Stimulated activated CD8-positive, alpha-beta memory T cell treated with anti-CD3 and anti-CD28 coated beads, Interleukin-2, amount 100 ng/mL, for 1 hour (primary cell): ENCODE data around the gene MLC1.

Experiments used
- DNase-seq, 2 donors: peaks; one replicate each; pipeline ENCODE4 v3.0.0-alpha.2; 2020; ENCODE audit warnings: low read depth in 2 of 2

MLC1 gene

GRCh38 chr22:50085211-50085972, at the start of gene MLC1:
Gene MLC1 (minus strand): TSS chr22:50085426. CDS start chr22:50084902, 524 bp downstream.
- DNase-seq: no peak

GRCh38 chr22:50134481-50134880, 49.3 kb upstream of the MLC1 start:
- DNase-seq: no peak

DNA sequence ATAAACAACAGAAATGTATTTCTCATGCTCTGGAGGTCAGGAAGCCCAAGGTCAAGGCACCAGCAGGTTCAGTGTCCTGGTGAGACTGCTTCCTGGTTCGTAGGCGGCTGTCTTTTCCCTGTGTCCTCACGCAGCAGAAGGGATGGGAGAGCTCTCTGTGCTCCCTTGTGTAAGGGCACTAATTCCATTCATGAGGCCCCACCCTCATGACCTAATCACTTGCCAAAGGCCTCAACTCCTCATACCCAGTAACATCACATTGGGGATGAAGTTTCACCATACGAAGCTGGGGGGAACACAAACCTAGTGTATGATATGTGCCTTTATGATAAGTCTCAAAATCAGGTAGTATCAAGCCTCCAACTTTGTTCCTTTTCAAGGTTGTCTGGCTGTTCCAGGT, 46.7 kb upstream of the MLC1 start:
- DNase-seq: no peak

- DNase-seq: no peak
These were observed 44.0 kb upstream of the MLC1 start for GRCh38 chr22:50129121-50129736.

- no peak for DNase-seq
These were observed 39.8 kb upstream of the MLC1 start for GRCh38 chr22:50125029-50125428.

DNA sequence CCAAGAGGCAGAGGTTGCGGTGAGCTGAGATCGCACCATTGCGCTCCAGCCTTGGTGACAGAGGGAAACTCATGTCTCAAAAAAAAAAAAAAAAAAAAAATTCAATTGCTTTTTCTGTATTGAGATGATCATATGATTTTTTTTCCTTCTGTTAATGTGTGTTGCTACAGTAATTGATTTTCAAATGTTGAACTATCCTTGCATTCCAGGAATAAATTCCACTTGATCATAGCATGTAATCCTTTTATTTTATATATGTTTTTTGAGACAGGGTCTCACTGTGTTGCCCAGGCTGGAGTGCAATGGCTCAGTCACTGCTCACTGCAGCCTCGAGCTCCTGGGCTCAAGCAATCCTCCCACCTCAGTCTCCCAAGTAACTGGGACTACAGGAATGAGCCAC, 37.9 kb upstream of the MLC1 start:
- DNase-seq: no peak

DNA sequence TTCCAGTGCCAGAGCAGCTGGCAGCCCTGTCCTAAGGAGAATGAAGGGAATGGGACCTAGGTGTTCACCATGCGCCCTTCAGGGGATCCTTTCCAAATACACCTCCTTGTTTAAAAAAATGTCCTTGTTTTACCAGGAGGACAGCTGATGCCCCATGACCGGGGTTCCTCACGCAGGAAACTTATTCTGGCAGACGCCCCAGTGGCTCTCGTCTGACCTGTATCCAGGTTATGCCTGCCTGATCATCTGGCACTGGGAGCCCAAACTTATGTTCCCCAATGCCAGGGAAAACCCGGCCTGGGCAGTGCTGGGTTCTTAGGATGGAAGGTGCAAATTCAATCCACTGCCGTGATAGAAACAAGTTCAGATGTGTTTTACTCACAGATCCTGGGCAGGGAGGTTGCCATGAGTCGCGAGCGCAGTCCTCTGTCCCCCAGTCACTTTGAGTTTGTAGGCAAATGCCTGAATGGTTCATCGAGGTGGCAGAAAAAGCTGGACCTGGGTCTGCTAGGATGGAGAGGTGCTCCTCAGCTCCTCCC, 36.0 kb upstream of the MLC1 start:
- DNase-seq: no peak

DNA sequence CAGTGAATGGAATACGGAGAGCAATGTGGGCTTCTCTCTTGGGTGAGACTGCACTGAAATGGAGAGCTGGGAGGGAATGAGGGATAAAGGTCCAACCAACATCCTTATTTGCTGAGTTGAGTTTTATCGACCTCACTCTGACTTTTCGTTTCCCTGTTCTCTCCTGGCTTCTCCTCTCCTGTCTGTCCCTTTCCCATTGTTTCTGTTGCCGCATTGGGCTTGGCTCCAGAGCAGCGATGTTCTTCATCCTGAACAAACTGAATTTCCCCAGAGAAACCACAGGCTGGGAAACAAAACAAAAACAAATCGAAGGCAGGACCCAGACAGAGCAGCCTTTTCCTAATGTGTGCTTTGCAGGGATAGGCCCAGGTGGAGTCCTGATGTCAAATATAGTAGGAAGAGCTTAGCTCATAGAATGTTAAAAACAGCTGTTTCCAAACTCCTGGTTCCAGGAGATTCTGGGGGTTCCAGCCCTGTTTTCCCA, 34.6 kb upstream of the MLC1 start:
- DNase-seq: no peak

DNA sequence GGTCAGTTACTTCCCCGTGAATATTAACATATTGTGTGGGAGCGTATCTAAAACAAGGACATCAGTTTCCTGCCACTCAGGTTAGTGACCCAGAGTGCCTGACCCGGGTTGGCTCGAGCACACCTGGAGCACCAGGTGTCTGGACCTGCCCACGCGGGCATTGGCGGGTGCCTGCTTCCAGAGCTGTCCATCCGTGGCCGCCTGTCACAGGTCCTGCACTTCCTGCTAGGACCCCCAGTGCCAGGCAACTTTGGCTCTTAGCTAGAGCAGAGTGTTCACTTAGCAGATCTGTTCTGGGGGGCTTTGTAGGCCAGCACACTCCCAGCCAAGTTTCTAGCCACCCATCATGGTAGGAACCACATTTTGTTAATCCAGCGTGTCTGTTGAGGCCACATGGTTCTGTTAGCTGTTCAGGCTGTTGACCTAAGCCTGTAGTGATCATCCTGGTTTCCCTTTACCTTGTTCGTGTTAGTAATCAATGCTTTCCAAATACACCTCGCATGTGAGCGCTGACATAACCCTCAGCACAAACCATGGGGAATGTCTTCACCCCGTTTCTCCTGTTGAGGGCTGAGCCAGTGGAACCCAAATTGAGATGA, 34.0 kb upstream of the MLC1 start:
- DNase-seq: no peak

DNA sequence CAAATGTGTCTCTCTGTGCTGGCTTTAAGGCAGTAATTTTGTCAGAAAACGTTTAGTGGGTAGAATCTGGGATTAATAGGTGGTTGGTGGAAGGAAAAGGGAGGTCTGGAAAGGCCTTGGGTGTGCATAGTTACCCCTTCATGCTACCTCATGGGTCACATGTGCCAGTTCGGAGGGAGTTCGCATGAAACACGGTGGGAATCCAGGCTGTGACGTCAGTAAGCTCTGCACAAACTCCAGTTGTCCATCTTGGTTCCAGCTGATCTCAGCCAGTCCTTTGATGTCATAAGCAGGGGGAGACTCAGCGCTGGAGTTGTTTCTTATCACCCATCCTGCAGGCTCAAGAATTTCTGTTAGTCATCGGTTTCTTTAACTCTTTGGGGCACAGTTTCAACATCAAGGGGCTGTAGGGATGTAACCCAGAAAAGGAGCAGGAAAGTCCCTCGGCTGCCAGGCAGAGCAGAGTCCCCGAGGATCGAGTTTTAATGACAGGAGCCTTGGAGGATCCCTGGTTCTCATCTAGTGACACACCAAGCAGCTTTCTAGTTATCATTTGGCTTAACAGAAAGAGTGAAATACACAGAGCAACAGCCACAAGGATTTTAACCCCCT, 33.4 kb upstream of the MLC1 start:
- no peak for DNase-seq

- no peak for DNase-seq
These were observed 32.9 kb upstream of the MLC1 start for GRCh38 chr22:50118129-50118528.

- DNase-seq: no peak
These were observed 32.0 kb upstream of the MLC1 start for GRCh38 chr22:50117168-50117762.

DNA sequence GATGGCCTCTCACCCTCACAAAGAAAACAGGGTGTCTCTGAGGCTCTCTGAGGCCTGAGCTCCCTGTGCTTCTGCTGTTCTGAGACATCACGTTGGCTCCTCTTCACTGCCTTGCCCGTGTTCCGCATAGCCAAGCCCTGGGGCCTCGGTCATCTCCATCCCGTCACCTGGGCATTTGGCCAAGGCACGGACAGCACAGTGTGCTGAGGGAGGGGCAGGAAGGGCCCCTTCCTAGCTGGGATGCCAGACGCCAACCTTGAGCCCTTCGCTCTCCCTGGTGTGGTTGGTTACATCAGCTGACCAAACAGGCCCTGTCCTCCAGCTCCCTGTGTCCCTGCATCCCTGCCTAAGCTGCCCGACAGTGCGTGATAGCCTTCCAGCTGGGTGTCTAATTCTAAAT, 30.5 kb upstream of the MLC1 start:
- no peak for DNase-seq

DNA sequence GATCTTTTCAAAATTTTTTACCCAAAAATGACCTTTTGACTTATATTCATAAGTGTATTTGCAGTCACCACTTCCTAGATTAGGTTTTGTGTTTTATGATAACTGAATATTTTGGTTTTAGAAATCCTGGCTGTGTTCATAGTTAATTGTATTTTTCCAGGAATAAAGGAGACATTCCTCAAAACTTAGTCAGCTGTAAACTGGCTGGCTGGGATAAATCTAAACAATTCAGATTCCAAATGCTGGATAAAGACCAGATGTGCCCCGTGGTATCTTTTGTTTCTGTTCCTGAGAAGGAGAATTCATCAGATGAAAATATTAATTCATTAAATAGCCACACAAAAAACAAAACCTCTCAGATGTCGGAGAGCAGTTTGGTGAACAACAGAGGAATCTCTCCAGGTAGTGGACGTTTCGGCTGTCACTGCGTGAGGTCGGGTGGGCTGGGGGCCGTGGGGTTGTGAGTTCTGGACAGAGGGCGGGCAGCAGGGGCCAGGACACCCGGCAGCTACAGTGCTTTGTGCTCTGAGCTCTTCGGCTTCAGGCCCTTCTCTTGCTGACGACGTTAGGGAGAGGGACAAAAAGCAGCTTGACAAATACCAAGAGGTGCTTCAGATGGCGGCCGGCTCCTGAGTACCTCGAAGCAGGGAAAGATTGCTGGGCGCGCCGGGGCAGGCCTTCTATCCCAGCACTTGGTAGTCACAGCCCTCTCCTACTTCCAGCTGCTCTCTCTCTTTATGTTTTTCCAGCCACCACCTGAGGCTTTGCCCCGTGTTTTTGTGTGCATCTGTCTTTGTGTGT, 29.2 kb upstream of the MLC1 start:
- no peak for DNase-seq

GRCh38 chr22:50112151-50113118, 27.2 kb upstream of the MLC1 start:
- no peak for DNase-seq

DNA sequence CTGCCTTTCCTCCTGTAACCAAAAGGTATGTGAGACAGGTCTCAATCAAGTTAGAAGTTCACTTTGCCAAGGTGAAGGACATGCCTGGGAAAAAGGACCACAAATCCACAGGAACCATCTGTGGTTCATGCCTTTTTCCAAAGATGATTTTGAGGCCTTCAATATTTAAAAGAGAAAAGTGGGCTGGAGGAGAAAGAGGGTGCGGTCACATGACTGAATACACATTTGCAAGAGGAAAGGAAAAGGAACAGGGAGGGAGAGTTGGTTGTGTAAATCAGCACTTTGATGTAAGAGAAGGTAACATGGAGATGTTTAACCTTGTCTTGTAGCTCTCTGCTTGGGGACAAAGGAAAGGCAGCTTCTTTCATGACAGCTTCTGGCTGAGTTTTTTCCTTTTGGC, 25.8 kb upstream of the MLC1 start:
- DNase-seq: no peak

DNA sequence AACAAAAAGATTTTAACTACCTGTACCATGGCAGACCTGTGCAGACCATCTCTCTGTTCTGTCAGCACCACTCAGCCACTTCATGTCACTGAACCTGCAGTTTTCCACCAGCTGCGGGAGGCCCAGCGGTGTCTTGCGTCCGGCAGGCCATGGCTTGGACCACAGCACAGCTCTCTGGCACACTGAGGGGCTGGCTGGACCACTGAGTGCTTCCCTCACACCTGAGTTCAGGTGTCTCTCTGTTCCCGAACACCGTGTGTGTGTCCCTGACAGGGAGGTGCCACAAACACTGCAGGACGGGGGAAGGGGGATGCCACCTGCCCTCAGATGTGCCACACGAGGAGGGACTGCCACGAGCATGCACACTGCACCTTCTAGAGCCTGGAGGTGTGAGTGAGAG, 22.3 kb upstream of the MLC1 start:
- no peak for DNase-seq

DNA sequence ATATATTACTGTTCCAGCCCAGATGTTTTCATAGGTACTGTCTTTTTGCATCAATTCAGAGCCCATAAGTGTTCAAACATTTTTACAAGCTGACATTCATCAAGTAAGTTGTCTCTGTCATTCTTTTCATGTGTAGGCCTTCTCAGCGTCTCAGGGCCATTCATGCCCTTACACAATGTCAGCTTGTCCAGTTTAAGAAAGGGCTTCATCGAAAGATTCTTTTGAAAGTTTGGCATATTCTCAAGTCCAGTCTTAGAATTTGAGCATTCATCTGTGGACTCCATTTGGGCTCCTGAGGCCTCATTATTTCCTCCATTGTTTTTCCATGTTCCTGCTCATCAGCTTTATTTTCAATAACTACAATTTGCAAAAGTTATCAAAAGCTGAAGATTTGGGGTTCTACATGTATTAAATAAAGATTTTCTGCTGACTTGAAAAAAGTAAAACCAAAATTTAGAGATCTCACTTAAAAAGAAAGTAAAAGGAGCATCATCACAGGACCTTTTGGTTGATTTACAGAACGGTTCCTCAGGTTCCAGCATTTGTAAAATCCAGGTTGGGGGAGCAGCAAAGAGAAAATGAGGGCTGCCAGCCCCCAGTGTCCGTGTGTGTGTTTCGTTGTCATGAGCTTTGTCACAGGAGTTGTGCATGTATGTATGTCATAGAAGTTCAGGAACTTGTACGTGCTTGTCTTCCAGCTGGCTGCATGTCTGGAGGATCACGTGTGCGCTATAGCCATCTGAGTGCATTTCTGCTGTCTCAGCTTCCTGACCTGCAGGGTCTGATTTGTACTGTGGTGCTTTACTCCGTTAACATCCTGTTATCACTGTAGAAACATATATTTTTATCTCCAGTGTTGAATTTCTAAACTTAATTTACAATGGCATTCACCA, 20.2 kb upstream of the MLC1 start:
- DNase-seq: no peak

DNA sequence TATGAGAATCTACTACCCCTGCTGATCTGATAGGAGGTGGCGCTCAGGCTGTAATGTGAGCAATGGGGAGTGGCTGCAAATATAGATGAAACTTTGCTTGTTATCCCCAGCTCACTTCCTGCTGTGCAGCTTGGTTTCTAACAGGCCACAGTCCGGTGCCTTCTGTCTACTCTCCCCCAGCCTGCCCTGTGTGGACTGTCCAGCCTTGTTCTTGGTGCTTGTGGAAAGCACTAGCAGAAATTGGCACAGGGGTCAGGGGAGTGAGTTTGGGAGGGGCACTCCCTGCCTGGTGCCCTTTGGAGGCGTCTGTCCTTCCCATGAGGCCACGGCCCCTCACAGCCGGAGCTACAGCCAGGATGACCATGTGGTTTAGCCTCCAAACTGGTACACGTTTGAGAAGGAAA, 18.9 kb upstream of the MLC1 start:
- no peak for DNase-seq
